OCI-LY1 (cell line): ENCODE data around the gene RHOU.
"Not testable (repeated sequence)": the region's sequence is repeated elsewhere in the genome, so short reads cannot be mapped to it uniquely, and the experiment has no call there.

Experiments
- H2AFZ ChIP-seq: fragments of 200-600 bp; sonication (generic), shearing (Covaris generic); 2 replicates; pipeline ENCODE4 v1.6.0; 2014; ENCODE audit warnings: antibody characterized with exemption, mild to moderate bottlenecking, low read length
- H3F3A ChIP-seq: fragments of 200-600 bp; sonication (generic), shearing (Covaris generic); 2 replicates; pipeline ENCODE4 v1.6.0; 2014; ENCODE audit warnings: mild to moderate bottlenecking, antibody characterized with exemption, low read length, moderate library complexity; ENCODE audit not compliant: insufficient read depth
- H3K27ac ChIP-seq: fragments of 200-600 bp; sonication (generic); 2 replicates; pipeline ENCODE4 v1.5.1; 2014; ENCODE audit warnings: low read length, mixed run types, mild to moderate bottlenecking, low read depth; ENCODE audit not compliant: poor library complexity, severe bottlenecking
- H3K27me3 ChIP-seq: fragments of 200-600 bp; sonication (generic); 2 replicates; pipeline ENCODE4 v1.6.0; 2014; ENCODE audit warnings: antibody characterized with exemption, mild to moderate bottlenecking, low read length, moderate library complexity; ENCODE audit not compliant: insufficient read depth
- H3K36me3 ChIP-seq: fragments of 200-600 bp; sonication (generic); 2 replicates; pipeline ENCODE4 v1.6.1; 2014; ENCODE audit warnings: mild to moderate bottlenecking, antibody characterized with exemption, low read length, moderate library complexity, mixed read lengths; ENCODE audit not compliant: insufficient read depth
- H3K4me1 ChIP-seq: fragments of 200-600 bp; sonication (generic); 2 replicates; pipeline ENCODE4 v1.5.1; 2014; ENCODE audit warnings: mild to moderate bottlenecking, low read length, moderate library complexity; ENCODE audit not compliant: insufficient read depth, severe bottlenecking
- H3K4me2 ChIP-seq: fragments of 200-600 bp; sonication (generic), shearing (Covaris generic); 2 replicates; pipeline ENCODE4 v1.6.1; 2014; ENCODE audit warnings: low read length
- H3K4me3 ChIP-seq: fragments of 200-600 bp; sonication (generic); 2 replicates; pipeline ENCODE4 v1.5.1; 2014; ENCODE audit warnings: low read length, low read depth, mild to moderate bottlenecking, mixed read lengths; ENCODE audit not compliant: poor library complexity, severe bottlenecking
- H3K79me2 ChIP-seq: fragments of 200-600 bp; shearing (Covaris generic); 2 replicates; pipeline ENCODE4 v1.6.1; 2016; ENCODE audit warnings: mixed run types, low read length, mixed read lengths; ENCODE audit not compliant: insufficient read depth
- H3K9ac ChIP-seq: fragments of 200-600 bp; sonication (generic), shearing (Covaris generic); 2 replicates; pipeline ENCODE4 v1.6.1; 2014; ENCODE audit warnings: mild to moderate bottlenecking, low read length, mixed read lengths
- H3K9me2 ChIP-seq: fragments of 200-600 bp; sonication (generic), shearing (Covaris generic); 2 replicates; pipeline ENCODE4 v1.6.1; 2014; ENCODE audit warnings: low read depth, mild to moderate bottlenecking, low read length, mixed read lengths
- H3K9me3 ChIP-seq: fragments of 200-600 bp; shearing (Covaris generic); 2 replicates; pipeline ENCODE4 v1.6.1; 2014; ENCODE audit warnings: low read length, mixed read lengths
- H4K20me1 ChIP-seq: fragments of 200-600 bp; sonication (generic), shearing (Covaris generic); 2 replicates; pipeline ENCODE4 v1.6.0; 2016; ENCODE audit warnings: mild to moderate bottlenecking, low read length; ENCODE audit not compliant: insufficient read depth
- CTCF ChIP-seq: fragments of 200-600 bp; sonication (generic), shearing (Covaris generic); IDR thresholded peaks from 2 replicates; pipeline ENCODE4 v1.5.1; 2017; ENCODE audit warnings: mild to moderate bottlenecking, antibody characterized with exemption, low read length, moderate library complexity, mixed read lengths
- EZH2 ChIP-seq: fragments of 200-600 bp; sonication (generic), shearing (Covaris generic); IDR thresholded peaks from 2 replicates; pipeline ENCODE4 v1.8.0; 2017; ENCODE audit warnings: borderline replicate concordance, mixed run types, mild to moderate bottlenecking, antibody characterized with exemption, low read length, moderate library complexity, mixed read lengths

Gene RHOU

GRCh38 chr1:228691211-228691610 lies 44.1 kb upstream of the RHOU start:
- no peaks in the 10 kb centered on the region for H3K36me3 ChIP-seq
- H3K79me2 ChIP-seq, result no peaks in the 10 kb centered on the region
- no peaks in the 10 kb centered on the region for H3K27me3 ChIP-seq
- H3K9ac ChIP-seq, result no peak overlapping the region
- no peaks in the 10 kb centered on the region for H3K9me3 ChIP-seq
- H3K27ac ChIP-seq, result no peak overlapping the region
- H2AFZ ChIP-seq, result no peak overlapping the region
- H3K4me1 ChIP-seq, result no peaks in the 10 kb centered on the region
- H3K4me2 ChIP-seq, result no peak overlapping the region
- H3K9me2 ChIP-seq, result no peaks in the 10 kb centered on the region
- no peaks in the 10 kb centered on the region for H3F3A ChIP-seq
- TF ChIP-seq EZH2 (no peak), CTCF (no peak)
- no peak overlapping the region for H3K4me3 ChIP-seq
- no peaks in the 10 kb centered on the region for H4K20me1 ChIP-seq

- no peaks in the 10 kb centered on the region for H3K79me2 ChIP-seq
- no peaks in the 10 kb centered on the region for H3K36me3 ChIP-seq
- H3F3A ChIP-seq, result no peaks in the 10 kb centered on the region
- H3K27me3 ChIP-seq, result no peaks in the 10 kb centered on the region
- H2AFZ ChIP-seq, result no peak overlapping the region
- H4K20me1 ChIP-seq, result no peaks in the 10 kb centered on the region
- H3K4me1 ChIP-seq, result no peaks in the 10 kb centered on the region
- no peak overlapping the region for H3K27ac ChIP-seq
- H3K9me2 ChIP-seq, result no peaks in the 10 kb centered on the region
- TF ChIP-seq EZH2, result no peak
- peak; percentile 40; the same call in 1 of the 2 replicates for TF ChIP-seq CTCF
- no peak overlapping the region for H3K4me2 ChIP-seq
- H3K4me3 ChIP-seq, result no peak overlapping the region
- no peak overlapping the region for H3K9ac ChIP-seq
- no peaks in the 10 kb centered on the region for H3K9me3 ChIP-seq
These were observed 43.4 kb upstream of the RHOU start for GRCh38 chr1:228691926-228692325.

DNA sequence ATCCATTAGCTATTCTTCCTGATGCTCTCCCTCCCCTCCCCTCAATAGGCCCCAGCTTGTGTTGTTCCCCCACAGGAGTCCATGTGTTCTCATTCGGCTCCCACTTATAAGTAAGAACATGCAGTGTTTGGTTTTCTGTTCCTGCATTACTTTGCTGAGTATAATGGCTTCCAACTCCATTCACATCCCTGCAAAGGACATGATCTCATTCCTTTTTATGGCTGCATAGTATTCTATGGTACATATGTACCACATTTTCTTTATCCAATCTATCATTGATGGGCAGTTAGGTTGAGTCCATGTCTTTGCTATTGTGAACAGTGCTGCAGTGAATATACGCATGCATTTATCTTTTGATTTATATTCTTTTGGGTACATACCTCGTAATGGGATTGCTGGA lies 40.8 kb upstream of the RHOU start:
- not testable (repeated sequence) for H3K9me2 ChIP-seq, H3K4me1 ChIP-seq, H3K4me3 ChIP-seq, H4K20me1 ChIP-seq, H3K36me3 ChIP-seq, H3K79me2 ChIP-seq, H3K9me3 ChIP-seq, H3K27ac ChIP-seq, H3K4me2 ChIP-seq, H3F3A ChIP-seq, H3K27me3 ChIP-seq, H2AFZ ChIP-seq, H3K9ac ChIP-seq
